Activated CD8-positive, alpha-beta T cell treated with anti-CD3 and anti-CD28 coated beads for 36 hours (primary cell): ENCODE measurements around the gene SNRNP70. TPM values are rescaled to one million over a fixed set of nuclear protein-coding genes. Genes with fewer than 3 reads are reported as not detected.

ENCODE experiments used
- ATAC-seq: fragments of 200-7000 bp; cut with Tn5 transposase; one replicate; pipeline ENCODE4 v1.10.0; 2021; ENCODE audit warnings: mild to moderate bottlenecking, moderate library complexity
- CTCF ChIA-PET: fragments of 350-600 bp; sonication (Branson Sonifier 250); formaldehyde crosslinking; loops from one replicate; lab custom pipeline; 2021; ENCODE audit warnings: antibody characterized with exemption; lab: Charles Lee
- POLR2A ChIA-PET: fragments of 350-600 bp; sonication (Branson Sonifier 250); formaldehyde crosslinking; loops from one replicate; lab custom pipeline; 2021; ENCODE audit warnings: antibody characterized with exemption; lab: Charles Lee
- DNase-seq: peaks from one replicate; pipeline ENCODE4 v3.0.0-alpha.2; 2020
- H3K27ac Mint-ChIP-seq: one replicate; pipeline ENCODE4 v1.8.0; 2021; ENCODE audit warnings: mild to moderate bottlenecking, mixed read lengths
- H3K27me3 Mint-ChIP-seq: one replicate; pipeline ENCODE4 v1.8.0; 2021; ENCODE audit warnings: mixed read lengths
- H3K36me3 Mint-ChIP-seq: one replicate; pipeline ENCODE4 v1.8.0; 2021; ENCODE audit warnings: low read depth, mixed read lengths
- H3K4me1 Mint-ChIP-seq: one replicate; pipeline ENCODE4 v1.8.0; 2021; ENCODE audit warnings: low read depth, mixed read lengths
- H3K4me3 Mint-ChIP-seq: one replicate; pipeline ENCODE4 v1.8.0; 2021; ENCODE audit warnings: mild to moderate bottlenecking, moderate library complexity, mixed read lengths
- H3K9me3 Mint-ChIP-seq: one replicate; pipeline ENCODE4 v1.8.0; 2021; ENCODE audit warnings: mixed read lengths
- intact Hi-C: fragments of 100-400 bp; cut with micrococcal nuclease; formaldehyde crosslinking; loops from one replicate; pipeline ENCODE4 v1.10.0; 2022
- total RNA-seq, 2 experiments: library from RNA; stranded (reverse); gene quantifications; one replicate each; pipeline ENCODE4 v1.2.3, GENCODE V29; 2021
- TF ChIP-seq, protein P1 (sequence below): fragments of 200-600 bp; IDR thresholded peaks from one replicate; pipeline ENCODE4 v1.8.0; 2022; ENCODE audit warnings: antibody characterized with exemption, mild to moderate bottlenecking

The SNRNP70 gene
- total RNA-seq, 2 experiments from 2014 or later, result 187 to 188 TPM

GRCh38 chr19:49064768-49065611, 20.3 kb upstream of the SNRNP70 start, which contains the start of gene NTF4:
TSS of gene NTF4 (minus strand) at chr19:49064818. CDS start at chr19:49061997, 2,821 bp downstream.
- ChIA-PET CTCF (no interaction called here), POLR2A (no interaction called here)
- no peak within 1 kb of the TSS for H3K27ac Mint-ChIP-seq
- peaks cover 51% of the 10 kb centered on the region for H3K27me3 Mint-ChIP-seq
- no peaks in the 10 kb centered on the region for H3K4me1 Mint-ChIP-seq
- no peak for DNase-seq
- H3K36me3 Mint-ChIP-seq, result no peaks in the 10 kb centered on the region
- TF ChIP-seq, protein P1, sequence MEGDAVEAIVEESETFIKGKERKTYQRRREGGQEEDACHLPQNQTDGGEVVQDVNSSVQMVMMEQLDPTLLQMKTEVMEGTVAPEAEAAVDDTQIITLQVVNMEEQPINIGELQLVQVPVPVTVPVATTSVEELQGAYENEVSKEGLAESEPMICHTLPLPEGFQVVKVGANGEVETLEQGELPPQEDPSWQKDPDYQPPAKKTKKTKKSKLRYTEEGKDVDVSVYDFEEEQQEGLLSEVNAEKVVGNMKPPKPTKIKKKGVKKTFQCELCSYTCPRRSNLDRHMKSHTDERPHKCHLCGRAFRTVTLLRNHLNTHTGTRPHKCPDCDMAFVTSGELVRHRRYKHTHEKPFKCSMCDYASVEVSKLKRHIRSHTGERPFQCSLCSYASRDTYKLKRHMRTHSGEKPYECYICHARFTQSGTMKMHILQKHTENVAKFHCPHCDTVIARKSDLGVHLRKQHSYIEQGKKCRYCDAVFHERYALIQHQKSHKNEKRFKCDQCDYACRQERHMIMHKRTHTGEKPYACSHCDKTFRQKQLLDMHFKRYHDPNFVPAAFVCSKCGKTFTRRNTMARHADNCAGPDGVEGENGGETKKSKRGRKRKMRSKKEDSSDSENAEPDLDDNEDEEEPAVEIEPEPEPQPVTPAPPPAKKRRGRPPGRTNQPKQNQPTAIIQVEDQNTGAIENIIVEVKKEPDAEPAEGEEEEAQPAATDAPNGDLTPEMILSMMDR, result no peak
- no peak within 1 kb of the TSS for H3K4me3 Mint-ChIP-seq
- no peaks in the 10 kb centered on the region for H3K9me3 Mint-ChIP-seq
- peak; percentile 45 for ATAC-seq
- intact Hi-C loops, result no loop called here

DNA sequence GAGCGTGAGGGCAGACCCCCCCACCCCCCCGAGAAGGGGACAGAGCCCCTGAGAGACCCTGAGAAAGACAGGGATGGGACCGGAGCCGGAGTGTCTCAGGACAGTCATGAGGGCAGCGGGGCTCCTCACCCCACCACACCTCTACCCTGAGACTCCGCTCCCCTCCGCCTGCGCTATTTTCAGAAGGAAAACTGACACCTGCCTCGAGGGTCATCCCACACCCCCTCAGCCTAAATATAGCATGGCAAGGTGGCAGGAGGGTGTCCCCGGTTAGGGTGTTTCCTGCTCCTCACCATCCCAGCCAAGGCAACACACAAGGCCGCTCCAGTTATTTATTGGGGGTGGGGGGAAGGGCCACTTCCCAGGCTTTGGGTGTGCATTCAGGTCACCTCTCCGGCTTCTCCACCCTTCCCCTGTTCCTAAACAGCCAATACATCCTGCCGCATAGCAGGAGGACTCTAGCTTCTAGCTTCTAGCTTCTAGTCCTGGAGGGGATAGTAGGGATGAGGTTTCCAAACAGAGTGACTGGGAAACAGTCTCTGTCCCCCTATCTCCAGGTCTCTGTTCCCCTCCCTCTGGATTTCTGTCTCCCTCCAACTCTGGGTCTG, 19.2 kb upstream of the SNRNP70 start:
- Mint-ChIP-seq H3K4me3 (no peak overlapping the region), H3K4me1 (no peaks in the 10 kb centered on the region), H3K36me3 (no peaks in the 10 kb centered on the region), H3K9me3 (no peaks in the 10 kb centered on the region), H3K27ac (no peak overlapping the region), H3K27me3 (peaks cover 52% of the 10 kb centered on the region)
- intact Hi-C loops, result no loop called here
- ATAC-seq (no peak), DNase-seq (no peak)
- CTCF ChIA-PET, result interaction anchor here (1.0 kb wide), 1 partner anchor 12 kb away, joined by 3 read pairs; no protein-coding TSS in a partner anchor
- TF ChIP-seq, protein P1, result no peak
- POLR2A ChIA-PET, result no interaction called here

DNA sequence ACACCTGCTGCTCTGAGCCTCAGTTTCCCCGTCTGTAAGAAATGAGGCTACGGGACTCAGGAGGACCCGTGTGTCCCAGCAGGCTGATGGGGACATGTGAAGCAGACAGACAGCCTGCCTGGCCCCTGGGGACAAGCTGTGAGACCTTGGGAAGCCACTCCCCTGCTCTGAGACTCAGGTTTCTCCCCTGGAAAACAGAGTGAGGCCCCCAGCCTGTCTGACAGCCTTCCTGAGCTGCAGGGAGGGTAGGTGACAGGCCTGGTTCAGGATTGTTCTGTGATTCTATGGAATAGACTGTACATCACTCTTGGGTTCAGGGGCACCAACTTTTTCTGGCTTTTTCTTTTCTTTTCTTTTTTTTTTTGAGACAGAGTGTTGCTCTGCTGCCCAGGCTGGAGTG, 17.7 kb upstream of the SNRNP70 start:
- ChIA-PET POLR2A (no interaction called here), CTCF (no interaction called here)
- no peak overlapping the region for H3K27ac Mint-ChIP-seq
- no peaks in the 10 kb centered on the region for H3K36me3 Mint-ChIP-seq
- H3K27me3 Mint-ChIP-seq, result peaks cover 57% of the 10 kb centered on the region
- TF ChIP-seq, protein P1, result no peak
- H3K4me3 Mint-ChIP-seq, result no peak overlapping the region
- no peaks in the 10 kb centered on the region for H3K4me1 Mint-ChIP-seq
- DNase-seq (no peak), ATAC-seq (no peak)
- intact Hi-C loops, result no loop called here
- no peaks in the 10 kb centered on the region for H3K9me3 Mint-ChIP-seq

GRCh38 chr19:49069026-49069425, 16.2 kb upstream of the SNRNP70 start:
- H3K36me3 Mint-ChIP-seq, result peaks cover 2% of the 10 kb centered on the region
- no peak overlapping the region for H3K4me3 Mint-ChIP-seq
- CTCF ChIA-PET, result interaction anchor here (1.8 kb wide), 1 partner anchor 29 kb away, joined by 9 read pairs; no protein-coding TSS in a partner anchor
- DNase-seq (no peak), ATAC-seq (no peak)
- intact Hi-C loops, result no loop called here
- no peaks in the 10 kb centered on the region for H3K9me3 Mint-ChIP-seq
- H3K4me1 Mint-ChIP-seq, result peaks cover 7% of the 10 kb centered on the region
- H3K27me3 Mint-ChIP-seq, result peaks cover 65% of the 10 kb centered on the region
- POLR2A ChIA-PET, result interaction anchor here (0.6 to 0.8 kb wide), 2 partner anchors 17 to 21 kb away, joined by 3 read pairs; no protein-coding TSS in a partner anchor
- TF ChIP-seq, protein P1, result no peak
- no peak overlapping the region for H3K27ac Mint-ChIP-seq
